Breast epithelium (tissue), 3 donors: ENCODE data around the gene OR6K2.

ENCODE experiments used
- CTCF ChIP-seq, 3 donors: fragments of 450-650 bp; IDR thresholded peaks; one replicate each; pipeline ENCODE4 v1.5.1; 2016 to 2017; ENCODE audit warnings: antibody characterized with exemption in 3 of 3, mild to moderate bottlenecking in 3 of 3, moderate library complexity in 3 of 3
- POLR2A ChIP-seq: fragments of 450-650 bp; IDR thresholded peaks from one replicate; pipeline ENCODE4 v1.6.1; 2016; ENCODE audit warnings: antibody characterized with exemption, mild to moderate bottlenecking, moderate library complexity

GRCh38 chr1:158666037-158666436 lies 34.4 kb downstream of the OR6K2 start:
- TF ChIP-seq POLR2A: no peak
- TF ChIP-seq CTCF (IDR thresholded peaks at IDR 0.05): no peak
